Sigmoid colon (tissue), 7 donors: ENCODE results near the gene EDNRA. TPM values are rescaled to one million over a fixed set of nuclear protein-coding genes. Genes with fewer than 3 reads are reported as not detected.

Source experiments
- DNase-seq: peaks from one replicate; pipeline ENCODE4 v3.0.0-alpha.2; 2019
- H3K27ac ChIP-seq, 4 donors: fragments of 200-600 bp; sonication (generic); one replicate each; pipeline ENCODE4 v1.5.1; 2016 to 2019; ENCODE audit warnings: mild to moderate bottlenecking in 1 of 4
- H3K27me3 ChIP-seq, 3 donors: fragments of 200-600 bp; sonication (generic); one replicate each; pipeline ENCODE4 v1.5.1; 2019; ENCODE audit warnings: mild to moderate bottlenecking in 1 of 3
- H3K36me3 ChIP-seq, 4 donors: fragments of 200-600 bp; sonication (generic); one replicate each; pipeline ENCODE4 v1.5.1; 2016 to 2019
- H3K4me1 ChIP-seq, 4 donors: fragments of 200-600 bp; sonication (generic); one replicate each; pipeline ENCODE4 v1.5.1; 2017 to 2019
- H3K4me3 ChIP-seq, 4 donors: fragments of 200-600 bp; sonication (generic); one replicate each; pipeline ENCODE4 v1.5.1; 2017 to 2019; ENCODE audit warnings: mild to moderate bottlenecking in 2 of 4, moderate library complexity in 1 of 4
- H3K9me3 ChIP-seq, 4 donors: fragments of 200-600 bp in 3 of 4; sonication (generic) in 3 of 4; one replicate each; pipeline versions ENCODE4 v1.5.1 to v1.6.1; 2013 to 2019
- CTCF ChIP-seq, 4 experiments: fragments of 450-650 bp in 3 of 4; fragments of 200-600 bp in 1 of 4; IDR thresholded peaks; one replicate each; pipeline ENCODE4 v1.5.1; 2016 to 2019; ENCODE audit warnings: antibody characterized with exemption in 4 of 4, mild to moderate bottlenecking in 3 of 4, moderate library complexity in 2 of 4
- EP300 ChIP-seq, 4 donors: sonication (generic); formaldehyde crosslinking; IDR thresholded peaks; one replicate each; pipeline ENCODE4 v1.6.1; 2017; ENCODE audit warnings: antibody characterized with exemption in 4 of 4
- POLR2A ChIP-seq, 2 donors: fragments of 450-650 bp; IDR thresholded peaks; one replicate each; pipeline ENCODE4 v1.6.1; 2016; ENCODE audit warnings: antibody characterized with exemption in 2 of 2, mild to moderate bottlenecking in 2 of 2, moderate library complexity in 2 of 2
- POLR2AphosphoS5 ChIP-seq, 4 donors: sonication (generic); formaldehyde crosslinking; IDR thresholded peaks; one replicate each; pipeline ENCODE4 v1.6.1; 2017; ENCODE audit warnings: antibody characterized with exemption in 4 of 4
- whole genome bisulfite sequencing, 2 donors: extraction: QIAGEN DNeasy Blood & Tissue Kit; methylation state at CpG; one replicate each; pipeline ENCODE4 v1.1.7; 2013; 5-methylcytosine and 5-hydroxymethylcytosine counted together
- intact Hi-C: fragments of 100-400 bp; cut with DNase I; formaldehyde crosslinking; loops from one replicate; pipeline ENCODE4 v1.15.1; 2023
- polyA plus RNA-seq, 3 donors: library from polyadenylated mRNA; stranded (reverse); fragments of 200-250 nt; gene quantifications; one replicate each; pipeline ENCODE4 v1.2.3, GENCODE V29; 2013
- total RNA-seq, 4 donors: library from RNA; depleted of rRNA; stranded (reverse); fragments of >200 nt; gene quantifications; one replicate each; pipeline ENCODE4 v1.1.0, GENCODE V29; 2016
- donor health status: healthy with polysubstance abuse.
- donor health status: Bipolar disorder and iron deficiency.
- donor health status: healthy.

EDNRA gene
- total and polyA plus RNA-seq, 7 donors: 0.23 to 10.5 (median 3.7) TPM; not detected in 1

DNA sequence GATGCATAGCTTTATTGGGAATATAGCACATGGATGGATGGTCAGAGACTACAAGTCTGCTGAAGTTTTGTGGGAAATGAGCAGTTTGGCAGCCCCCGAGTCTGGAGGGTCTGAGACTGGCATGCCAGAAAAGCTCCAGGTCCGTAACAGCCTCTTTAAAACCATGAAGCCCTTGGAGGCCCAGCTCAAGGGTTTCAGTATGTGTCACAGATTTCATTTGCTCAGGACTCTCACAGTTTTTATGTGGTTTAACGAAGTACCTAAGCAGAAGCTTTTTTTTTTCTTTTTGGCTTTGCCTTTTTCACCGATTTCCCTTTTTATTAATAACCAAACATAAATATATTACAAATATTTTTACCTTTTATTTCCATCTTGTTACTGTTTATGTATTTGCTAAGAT is 105.7 kb downstream of the EDNRA start:
- H3K27ac ChIP-seq: no peak overlapping the region
- no peak overlapping the region for H3K4me3 ChIP-seq
- TF ChIP-seq POLR2A (IDR thresholded peaks at IDR 0.05) (no peak), POLR2AphosphoS5 (IDR thresholded peaks at IDR 0.05) (no peak), EP300 (IDR thresholded peaks at IDR 0.05) (no peak), CTCF (IDR thresholded peaks at IDR 0.05) (no peak)
- 79 to 86% methylated on average over 4 of the region's 4 CpGs for WGBS, 2 donors
- no peaks in the 10 kb centered on the region for H3K36me3 ChIP-seq
- H3K27me3 ChIP-seq: no peaks in the 10 kb centered on the region
- peaks cover 0 to 4% (median 0%) of the 10 kb centered on the region in 4 donors for H3K4me1 ChIP-seq
- DNase-seq: no peak
- intact Hi-C loops: loop anchor here (10.0 kb wide), 1 partner anchor 482 kb away; no protein-coding TSS in a partner anchor
- peaks cover 0 to 5% (median 0%) of the 10 kb centered on the region in 4 donors for H3K9me3 ChIP-seq

GRCh38 chr4:147587041-147587440 is 106.1 kb downstream of the EDNRA start:
- no peaks in the 10 kb centered on the region for H3K36me3 ChIP-seq
- peaks cover 0 to 4% (median 0%) of the 10 kb centered on the region in 4 donors for H3K4me1 ChIP-seq
- TF ChIP-seq EP300 (IDR thresholded peaks at IDR 0.05) (no peak), POLR2A (IDR thresholded peaks at IDR 0.05) (no peak), CTCF (IDR thresholded peaks at IDR 0.05) (no peak), POLR2AphosphoS5 (IDR thresholded peaks at IDR 0.05) (no peak)
- 62 to 80% methylated on average over 3 of the region's 3 CpGs for WGBS, 2 donors
- H3K4me3 ChIP-seq: no peak overlapping the region
- no peak for DNase-seq
- H3K9me3 ChIP-seq: peaks cover 0 to 5% (median 0%) of the 10 kb centered on the region in 4 donors
- intact Hi-C loops: loop anchor here (10.0 kb wide), 1 partner anchor 482 kb away; no protein-coding TSS in a partner anchor
- H3K27ac ChIP-seq: no peak overlapping the region
- no peaks in the 10 kb centered on the region for H3K27me3 ChIP-seq

- Histone ChIP-seq H3K4me3 (no peak overlapping the region), H3K36me3 (no peaks in the 10 kb centered on the region), H3K27ac (no peak overlapping the region), H3K27me3 (no peaks in the 10 kb centered on the region), H3K4me1 (peaks cover 0 to 4% (median 0%) of the 10 kb centered on the region in 4 donors), H3K9me3 (peaks cover 0 to 2% (median 0%) of the 10 kb centered on the region in 4 donors)
- no peak for DNase-seq
- TF ChIP-seq POLR2AphosphoS5 (IDR thresholded peaks at IDR 0.05): no peak
- TF ChIP-seq CTCF (IDR thresholded peaks at IDR 0.05): no peak
- no peak for TF ChIP-seq POLR2A (IDR thresholded peaks at IDR 0.05)
- no peak for TF ChIP-seq EP300 (IDR thresholded peaks at IDR 0.05)
- intact Hi-C loops: loop anchor here (10.0 kb wide), 1 partner anchor 485 kb away; no protein-coding TSS in a partner anchor
- 88 to 89% methylated on average over 1 of the region's 1 CpG for WGBS, 2 donors
Observed at GRCh38 chr4:147589586-147589985, 108.7 kb downstream of the EDNRA start.

- WGBS, 2 donors: 37 to 50% methylated on average over 12 of the region's 12 CpGs
- intact Hi-C loops: loop anchor here (2.0 kb wide), 2 partner anchors 72 to 428 kb away; no protein-coding TSS in a partner anchor
- Histone ChIP-seq H3K36me3 (no peaks in the 10 kb centered on the region), H3K27me3 (no peaks in the 10 kb centered on the region), H3K9me3 (no peaks in the 10 kb centered on the region), H3K27ac (no peak overlapping the region), H3K4me3 (no peak overlapping the region), H3K4me1 (peaks cover 0 to 4% (median 0%) of the 10 kb centered on the region in 4 donors)
- TF ChIP-seq CTCF (IDR thresholded peaks at IDR 0.05): peak; percentile 40 to 72 (median 64)
- no peak for TF ChIP-seq POLR2AphosphoS5 (IDR thresholded peaks at IDR 0.05)
- DNase-seq: no peak
Observed at GRCh38 chr4:147590249-147590920, 109.5 kb downstream of the EDNRA start.
